Uterus (tissue), 2 donors: ENCODE measurements around the gene NAALADL1.

ENCODE experiments used
- CTCF ChIP-seq, 4 experiments: fragments of 200-600 bp in 2 of 4; fragments of 450-650 bp in 2 of 4; sonication (generic) in 2 of 4; IDR thresholded peaks; one replicate each; pipeline ENCODE4 v1.5.1; 2016 to 2019; ENCODE audit warnings: antibody characterized with exemption in 4 of 4, mild to moderate bottlenecking in 2 of 4, moderate library complexity in 1 of 4
- POLR2A ChIP-seq, 2 donors: fragments of 450-650 bp; IDR thresholded peaks; one replicate each; pipeline ENCODE4 v1.6.1; 2016; ENCODE audit warnings: antibody characterized with exemption in 2 of 2, mild to moderate bottlenecking in 1 of 2, moderate library complexity in 1 of 2

GRCh38 chr11:65100674-65101350, 42.5 kb upstream of the NAALADL1 start:
- no peak for TF ChIP-seq CTCF (IDR thresholded peaks at IDR 0.05)
- TF ChIP-seq POLR2A (IDR thresholded peaks at IDR 0.05), result no peak
